GM19397 (cell line): ENCODE results near the gene SYT6.

Experiments used
- ATAC-seq: cut with Tn5 transposase; IDR thresholded peaks from one replicate; pipeline ENCODE4 v1.9.1; 2021; ENCODE audit warnings: mild to moderate bottlenecking, moderate library complexity; ENCODE audit not compliant: unreplicated experiment

Gene SYT6

GRCh38 chr1:114153261-114154145 lies at the start of gene SYT6:
Gene SYT6 (minus strand): TSS chr1:114153869. CDS start chr1:114153772, 97 bp downstream.
- ATAC-seq = no peak

GRCh38 chr1:114201486-114201885 lies 47.8 kb upstream of the SYT6 start:
- no peak for ATAC-seq

- no peak for ATAC-seq
Observed at GRCh38 chr1:114199017-114199594, 45.4 kb upstream of the SYT6 start.

GRCh38 chr1:114196992-114197907 lies 43.6 kb upstream of the SYT6 start:
- no peak for ATAC-seq

- ATAC-seq = no peak
Observed at GRCh38 chr1:114195819-114196218, 42.1 kb upstream of the SYT6 start.

GRCh38 chr1:114192328-114192727 lies 38.7 kb upstream of the SYT6 start:
- no peak for ATAC-seq

- ATAC-seq = no peak
Observed at GRCh38 chr1:114189398-114189797, 35.7 kb upstream of the SYT6 start.

- no peak for ATAC-seq
Observed at GRCh38 chr1:114181356-114181755, 27.7 kb upstream of the SYT6 start.

- no peak for ATAC-seq
Observed at GRCh38 chr1:114180742-114181141, 27.1 kb upstream of the SYT6 start.

GRCh38 chr1:114178936-114179335 lies 25.3 kb upstream of the SYT6 start:
- ATAC-seq = no peak

GRCh38 chr1:114177282-114177681 lies 23.6 kb upstream of the SYT6 start:
- no peak for ATAC-seq

- ATAC-seq = no peak
Observed at GRCh38 chr1:114176366-114176765, 22.7 kb upstream of the SYT6 start.

- no peak for ATAC-seq
Observed at GRCh38 chr1:114173680-114174079, 20.0 kb upstream of the SYT6 start.

GRCh38 chr1:114169509-114169908 lies 15.8 kb upstream of the SYT6 start:
- ATAC-seq = no peak

GRCh38 chr1:114167226-114167625 lies 13.6 kb upstream of the SYT6 start:
- no peak for ATAC-seq

- no peak for ATAC-seq
Observed at GRCh38 chr1:114164840-114165543, 11.3 kb upstream of the SYT6 start.

GRCh38 chr1:114159941-114160340 lies 6.3 kb upstream of the SYT6 start:
- ATAC-seq = no peak

GRCh38 chr1:114157275-114157660 lies 3.6 kb upstream of the SYT6 start:
- no peak for ATAC-seq

- ATAC-seq = no peak
Observed at GRCh38 chr1:114156538-114157274, 3.0 kb upstream of the SYT6 start.

GRCh38 chr1:114155706-114156105 lies 2.0 kb upstream of the SYT6 start:
- no peak for ATAC-seq
